HepG2 (cell line): ENCODE measurements around the gene TUBB. TPM values are rescaled to one million over a fixed set of nuclear protein-coding genes. Genes with fewer than 3 reads are reported as not detected.

ENCODE experiments used
- CEBPB ChIP-seq: IDR thresholded peaks from 2 replicates; pipeline ENCODE4 v1.6.1; 2011; ENCODE audit warnings: low read depth, low read length, improper control_type of control experiment, borderline replicate concordance
- CENPBD1 ChIP-seq: sonication (generic); formaldehyde crosslinking; IDR thresholded peaks from 2 replicates; pipeline ENCODE4 v1.8.0; 2022; ENCODE audit warnings: missing genetic modification reagents, low read depth, mild to moderate bottlenecking, borderline replicate concordance
- HMGA1 ChIP-seq: sonication (generic); formaldehyde crosslinking; conservative IDR thresholded peaks from 2 replicates; pipeline ENCODE4 v1.4.0; 2020; ENCODE audit warnings: missing genetic modification reagents
- HMGXB3 ChIP-seq: sonication (generic); formaldehyde crosslinking; IDR thresholded peaks from 2 replicates; pipeline ENCODE4 v1.4.0; 2020; ENCODE audit warnings: missing genetic modification reagents, borderline replicate concordance
- IKZF1 ChIP-seq: fragments of 450-650 bp; IDR thresholded peaks from 2 replicates; pipeline ENCODE4 v1.7.1; 2016
- MAFG ChIP-seq: sonication (generic); formaldehyde crosslinking; IDR thresholded peaks from 2 replicates; pipeline ENCODE4 v1.5.1; 2020; ENCODE audit warnings: mild to moderate bottlenecking, missing genetic modification reagents
- RARA ChIP-seq: IDR thresholded peaks from 2 replicates; pipeline ENCODE4 v1.6.1; 2016; ENCODE audit warnings: missing genetic modification reagents, missing compliant biosample characterization
- ZFP36L2 ChIP-seq: sonication (generic); formaldehyde crosslinking; IDR thresholded peaks from 2 replicates; pipeline ENCODE4 v1.4.0; 2020; ENCODE audit warnings: missing genetic modification reagents
- ZFY ChIP-seq: sonication (generic); formaldehyde crosslinking; IDR thresholded peaks from 2 replicates; pipeline ENCODE4 v1.4.0; 2020; ENCODE audit warnings: missing genetic modification reagents
- ZNF234 ChIP-seq: sonication (generic); formaldehyde crosslinking; conservative IDR thresholded peaks from 2 replicates; pipeline ENCODE4 v1.5.1; 2020; ENCODE audit warnings: mild to moderate bottlenecking, missing genetic modification reagents
- ZNF263 ChIP-seq: sonication (generic); formaldehyde crosslinking; IDR thresholded peaks from 2 replicates; pipeline ENCODE4 v1.4.0; 2020; ENCODE audit warnings: missing genetic modification reagents
- ZNF275 ChIP-seq: sonication (generic); formaldehyde crosslinking; IDR thresholded peaks from 2 replicates; pipeline ENCODE4 v1.8.0; 2022; ENCODE audit warnings: missing genetic modification reagents, mild to moderate bottlenecking, inconsistent platforms, borderline replicate concordance
- ZNF432 ChIP-seq: sonication (generic); formaldehyde crosslinking; IDR thresholded peaks from 2 replicates; pipeline ENCODE4 v1.5.0; 2020; ENCODE audit warnings: missing genetic modification reagents, mild to moderate bottlenecking, borderline replicate concordance
- polyA plus RNA-seq, 8 experiments: library from polyadenylated mRNA; depleted of rRNA in 3 of 8; stranded (reverse) in 7 of 8; unstranded in 1 of 8; fragments of >200 nt; fragmentation: Illumina TruSeq in 4 of 8; extraction: Trizol in 4 of 8; gene quantifications; 2 replicates each; pipeline versions ENCODE4 v1.2.1 to v1.2.3, GENCODE V29; 2011 to 2016; ENCODE audit warnings: low read depth in 4 of 8, missing spikeins in 1 of 8, mixed read lengths in 1 of 8; ENCODE audit not compliant: insufficient read depth in 1 of 8
- total RNA-seq, 5 experiments: library from RNA; depleted of rRNA; stranded (reverse); fragments of >200 nt; fragmentation: Illumina TruSeq; extraction: Trizol; gene quantifications; 2 replicates each; pipeline ENCODE4 v1.2.3, GENCODE V29; 2016; ENCODE audit warnings: low read depth in 1 of 5
- TF ChIP-seq, protein P1 (sequence below): sonication (generic); formaldehyde crosslinking; IDR thresholded peaks from 2 replicates; pipeline ENCODE4 v1.4.0; 2020; ENCODE audit warnings: missing genetic modification reagents
- TF ChIP-seq, protein P2 (sequence below): sonication (generic); formaldehyde crosslinking; IDR thresholded peaks from 2 replicates; pipeline ENCODE4 v1.5.0; 2020; ENCODE audit warnings: mild to moderate bottlenecking, missing genetic modification reagents
- TF ChIP-seq, protein P3 (sequence below): sonication (generic); formaldehyde crosslinking; IDR thresholded peaks from 2 replicates; pipeline ENCODE4 v1.5.0; 2020; ENCODE audit warnings: mild to moderate bottlenecking, missing genetic modification reagents

The TUBB gene
- total and polyA plus RNA-seq, 2 of the 13 experiments (the other 11 are each of a cell fraction or from before 2014, with no cell fraction given), result 911 to 1,163 TPM

DNA sequence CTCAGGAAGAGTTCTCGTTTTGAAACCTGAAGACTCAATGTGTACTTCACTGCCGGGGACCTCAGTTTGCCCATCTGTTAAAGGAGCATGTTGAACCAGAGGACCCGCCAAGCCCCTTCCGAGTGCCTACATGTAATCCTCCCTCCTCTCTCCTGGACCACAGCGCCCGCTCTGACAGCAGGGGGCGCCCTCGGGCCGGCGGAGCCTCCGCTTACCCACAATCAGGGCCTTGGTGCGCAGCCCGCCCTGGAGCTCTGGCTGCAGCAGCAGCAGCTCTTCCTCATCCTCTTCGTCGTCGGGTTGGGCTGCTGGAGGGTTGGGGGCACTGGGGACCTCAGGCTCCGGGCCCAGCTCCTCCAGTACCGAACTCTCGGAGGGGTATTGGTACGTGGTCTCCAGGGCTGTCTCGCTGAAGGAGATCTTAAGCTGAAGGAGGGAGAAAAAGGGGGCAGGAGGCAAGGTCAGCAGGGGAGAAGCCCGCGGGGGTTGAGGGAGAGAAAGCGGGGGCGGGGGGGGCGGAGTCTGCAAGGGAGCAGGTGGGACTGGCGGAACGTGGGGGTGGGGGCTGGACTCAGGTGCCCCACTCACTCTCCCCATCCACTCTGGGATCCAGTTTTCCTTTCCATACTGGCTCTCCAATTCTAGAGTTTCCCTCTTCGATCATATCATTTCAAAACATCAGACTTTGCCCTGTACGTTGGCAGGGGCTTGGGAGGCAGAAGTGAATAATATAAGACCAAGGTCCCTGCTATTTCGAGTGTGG, 41.0 kb upstream of the TUBB start (continued):
- TF ChIP-seq HMGXB3 (peak; percentile 65), RARA (CRISPR knock-in tag) (peak; percentile 31; the same call in 1 of the 2 replicates), ZFP36L2 (peak; percentile 78; the same call in 1 of the 2 replicates), ZNF275 (CRISPR knock-in tag) (0 out of 2 replicates have a peak, but pooled peaks have one; percentile 32), MAFG (CRISPR knock-in tag) (no peak), ZNF234 (no peak), ZNF263 (CRISPR knock-in tag) (peak; percentile 87), ZFY (CRISPR knock-in tag) (peak; percentile 61), ZNF432 (no peak), CEBPB (no peak; the same call in 1 of the 2 replicates), IKZF1 (no peak), HMGA1 (CRISPR knock-in tag) (no peak), CENPBD1 (CRISPR knock-in tag) (no peak)
- TF ChIP-seq, protein P1, sequence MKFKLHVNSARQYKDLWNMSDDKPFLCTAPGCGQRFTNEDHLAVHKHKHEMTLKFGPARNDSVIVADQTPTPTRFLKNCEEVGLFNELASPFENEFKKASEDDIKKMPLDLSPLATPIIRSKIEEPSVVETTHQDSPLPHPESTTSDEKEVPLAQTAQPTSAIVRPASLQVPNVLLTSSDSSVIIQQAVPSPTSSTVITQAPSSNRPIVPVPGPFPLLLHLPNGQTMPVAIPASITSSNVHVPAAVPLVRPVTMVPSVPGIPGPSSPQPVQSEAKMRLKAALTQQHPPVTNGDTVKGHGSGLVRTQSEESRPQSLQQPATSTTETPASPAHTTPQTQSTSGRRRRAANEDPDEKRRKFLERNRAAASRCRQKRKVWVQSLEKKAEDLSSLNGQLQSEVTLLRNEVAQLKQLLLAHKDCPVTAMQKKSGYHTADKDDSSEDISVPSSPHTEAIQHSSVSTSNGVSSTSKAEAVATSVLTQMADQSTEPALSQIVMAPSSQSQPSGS (CRISPR knock-in tag), result no peak; the same call in none of the 2 replicates
- TF ChIP-seq, protein P2, sequence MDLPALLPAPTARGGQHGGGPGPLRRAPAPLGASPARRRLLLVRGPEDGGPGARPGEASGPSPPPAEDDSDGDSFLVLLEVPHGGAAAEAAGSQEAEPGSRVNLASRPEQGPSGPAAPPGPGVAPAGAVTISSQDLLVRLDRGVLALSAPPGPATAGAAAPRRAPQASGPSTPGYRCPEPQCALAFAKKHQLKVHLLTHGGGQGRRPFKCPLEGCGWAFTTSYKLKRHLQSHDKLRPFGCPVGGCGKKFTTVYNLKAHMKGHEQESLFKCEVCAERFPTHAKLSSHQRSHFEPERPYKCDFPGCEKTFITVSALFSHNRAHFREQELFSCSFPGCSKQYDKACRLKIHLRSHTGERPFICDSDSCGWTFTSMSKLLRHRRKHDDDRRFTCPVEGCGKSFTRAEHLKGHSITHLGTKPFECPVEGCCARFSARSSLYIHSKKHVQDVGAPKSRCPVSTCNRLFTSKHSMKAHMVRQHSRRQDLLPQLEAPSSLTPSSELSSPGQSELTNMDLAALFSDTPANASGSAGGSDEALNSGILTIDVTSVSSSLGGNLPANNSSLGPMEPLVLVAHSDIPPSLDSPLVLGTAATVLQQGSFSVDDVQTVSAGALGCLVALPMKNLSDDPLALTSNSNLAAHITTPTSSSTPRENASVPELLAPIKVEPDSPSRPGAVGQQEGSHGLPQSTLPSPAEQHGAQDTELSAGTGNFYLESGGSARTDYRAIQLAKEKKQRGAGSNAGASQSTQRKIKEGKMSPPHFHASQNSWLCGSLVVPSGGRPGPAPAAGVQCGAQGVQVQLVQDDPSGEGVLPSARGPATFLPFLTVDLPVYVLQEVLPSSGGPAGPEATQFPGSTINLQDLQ (CRISPR knock-in tag), result no peak
- TF ChIP-seq, protein P3, sequence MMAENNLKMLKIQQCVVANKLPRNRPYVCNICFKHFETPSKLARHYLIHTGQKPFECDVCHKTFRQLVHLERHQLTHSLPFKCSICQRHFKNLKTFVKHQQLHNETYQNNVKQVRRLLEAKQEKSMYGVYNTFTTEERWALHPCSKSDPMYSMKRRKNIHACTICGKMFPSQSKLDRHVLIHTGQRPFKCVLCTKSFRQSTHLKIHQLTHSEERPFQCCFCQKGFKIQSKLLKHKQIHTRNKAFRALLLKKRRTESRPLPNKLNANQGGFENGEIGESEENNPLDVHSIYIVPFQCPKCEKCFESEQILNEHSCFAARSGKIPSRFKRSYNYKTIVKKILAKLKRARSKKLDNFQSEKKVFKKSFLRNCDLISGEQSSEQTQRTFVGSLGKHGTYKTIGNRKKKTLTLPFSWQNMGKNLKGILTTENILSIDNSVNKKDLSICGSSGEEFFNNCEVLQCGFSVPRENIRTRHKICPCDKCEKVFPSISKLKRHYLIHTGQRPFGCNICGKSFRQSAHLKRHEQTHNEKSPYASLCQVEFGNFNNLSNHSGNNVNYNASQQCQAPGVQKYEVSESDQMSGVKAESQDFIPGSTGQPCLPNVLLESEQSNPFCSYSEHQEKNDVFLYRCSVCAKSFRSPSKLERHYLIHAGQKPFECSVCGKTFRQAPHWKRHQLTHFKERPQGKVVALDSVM (CRISPR knock-in tag), result no peak
